CD4-positive, alpha-beta T cell (primary cell): ENCODE results near the gene RBBP7. TPM values are rescaled to one million over a fixed set of nuclear protein-coding genes. Genes with fewer than 3 reads are reported as not detected.

Source experiments
- ATAC-seq: fragments of 200-7000 bp; cut with Tn5 transposase; one replicate; pipeline ENCODE4 v1.10.0; 2022; ENCODE audit warnings: mild to moderate bottlenecking; ENCODE audit not compliant: poor library complexity
- CTCF ChIA-PET: fragments of 350-600 bp; sonication (Branson Sonifier 250); formaldehyde crosslinking; loops from one replicate; lab custom pipeline; 2021; ENCODE audit warnings: antibody characterized with exemption, inconsistent platforms; lab: Charles Lee
- POLR2A ChIA-PET: fragments of 350-600 bp; sonication (Branson Sonifier 250); formaldehyde crosslinking; loops from one replicate; lab custom pipeline; 2021; ENCODE audit warnings: antibody characterized with exemption, inconsistent platforms; lab: Charles Lee
- DNase-seq, 14 experiments: peaks; one replicate each; pipeline ENCODE4 v3.0.0-alpha.2; 2013 to 2020; ENCODE audit warnings: mixed read lengths in 2 of 14
- H3K27ac ChIP-seq, 2 donors: one replicate each; pipeline versions ENCODE4 v1.5.1 to v1.7.0; 2013; ENCODE audit warnings: low read length in 2 of 2, low read depth in 1 of 2, mild to moderate bottlenecking in 1 of 2
- H3K27me3 ChIP-seq, 2 experiments: 1 replicate in 1 of 2; 2 replicates in 1 of 2; pipeline versions ENCODE4 v1.6.1 to v1.7.0; 2013; ENCODE audit warnings: low read length in 2 of 2, control low read depth in 1 of 2, mild to moderate bottlenecking in 1 of 2, moderate library complexity in 1 of 2; ENCODE audit not compliant: insufficient read depth in 2 of 2, control insufficient read depth in 1 of 2
- H3K36me3 ChIP-seq: one replicate; pipeline ENCODE4 v1.6.1; 2013; ENCODE audit warnings: low read length, control low read depth; ENCODE audit not compliant: insufficient read depth
- H3K4me1 ChIP-seq: one replicate; pipeline ENCODE4 v1.6.1; 2013; ENCODE audit warnings: low read length, control low read depth; ENCODE audit not compliant: insufficient read depth
- H3K4me3 ChIP-seq: one replicate; pipeline ENCODE4 v1.5.1; 2013; ENCODE audit warnings: mild to moderate bottlenecking, low read length, moderate library complexity
- H3K9me3 ChIP-seq, 2 experiments: 1 replicate in 1 of 2; 2 replicates in 1 of 2; pipeline versions ENCODE4 v1.6.1 to v1.7.0; 2013; ENCODE audit warnings: low read length in 2 of 2, mild to moderate bottlenecking in 2 of 2, control low read depth in 1 of 2, moderate library complexity in 1 of 2; ENCODE audit not compliant: control insufficient read depth in 1 of 2, insufficient read depth in 1 of 2
- H3K27ac Mint-ChIP-seq: one replicate; pipeline ENCODE4 v1.8.0; 2020; ENCODE audit warnings: mixed read lengths
- H3K27me3 Mint-ChIP-seq: one replicate; pipeline ENCODE4 v1.8.0; 2021; ENCODE audit warnings: mixed read lengths
- H3K36me3 Mint-ChIP-seq: one replicate; pipeline ENCODE4 v1.8.0; 2021; ENCODE audit warnings: low read depth, mixed read lengths
- H3K4me1 Mint-ChIP-seq: one replicate; pipeline ENCODE4 v1.8.0; 2021; ENCODE audit warnings: low read depth, mixed read lengths
- H3K4me3 Mint-ChIP-seq: one replicate; pipeline ENCODE4 v1.8.0; 2020; ENCODE audit warnings: mild to moderate bottlenecking, mixed read lengths
- H3K9me3 Mint-ChIP-seq: one replicate; pipeline ENCODE4 v1.8.0; 2020; ENCODE audit warnings: mixed read lengths
- intact Hi-C, 2 experiments: fragments of 100-400 bp; cut with DNase I in 1 of 2; cut with micrococcal nuclease in 1 of 2; formaldehyde crosslinking; loops; one replicate each; pipeline versions ENCODE4 v1.15.1 to v1.9.0; 2023 to 2025; cut with DNase I, micrococcal nuclease
- total RNA-seq, 174 experiments: library from RNA in 2 of 174; stranded (reverse) in 2 of 174; gene quantifications; one replicate each; pipeline ENCODE4 v1.2.3 and lab custom pipeline; 2021 to 2026
- TF ChIP-seq, protein P1 (sequence below): fragments of 200-600 bp; IDR thresholded peaks from one replicate; pipeline ENCODE4 v1.8.0; 2022; ENCODE audit warnings: antibody characterized with exemption, mild to moderate bottlenecking

Gene RBBP7
- total RNA-seq, 2 experiments from 2014 or later = 104 to 110 TPM

DNA sequence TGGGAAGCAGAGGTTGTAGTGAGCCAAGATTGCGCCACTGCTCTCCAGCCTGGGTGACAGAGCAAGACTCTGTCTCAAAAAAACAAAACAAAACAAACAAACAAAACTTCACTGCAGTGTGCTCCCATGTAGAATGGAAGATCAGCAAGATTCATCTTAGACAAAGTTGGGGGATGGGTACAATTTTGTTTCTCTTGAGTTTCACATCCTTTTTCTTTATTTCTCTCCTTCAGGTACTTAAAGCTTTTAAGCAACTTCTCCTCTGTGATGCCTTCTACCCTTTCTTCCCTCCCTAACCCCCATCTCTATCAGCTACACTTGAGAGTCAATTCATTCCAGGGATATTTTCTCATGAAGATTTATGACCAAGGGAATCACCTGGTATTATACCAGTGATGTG is 15.5 kb upstream of the RBBP7 start:
- Mint-ChIP-seq H3K36me3 (no peaks in the 10 kb centered on the region), H3K27me3 (no peaks in the 10 kb centered on the region), H3K4me1 (peaks cover 12% of the 10 kb centered on the region), H3K4me3 (no peak overlapping the region), H3K9me3 (no peaks in the 10 kb centered on the region), H3K27ac (no peak overlapping the region)
- intact Hi-C loops = loop anchor here in 1 of 2 experiments (5.0 kb wide), 1 partner anchor 852 kb away; the partner anchor contains the start of gene SCML1
- DNase-seq (no peak), ATAC-seq (no peak)
- ChIA-PET CTCF (no interaction called here), POLR2A (no interaction called here)
- H3K27me3 ChIP-seq = peaks cover 0 to 4% of the 10 kb centered on the region in 2 experiments
- H3K36me3 ChIP-seq = no peaks in the 10 kb centered on the region
- TF ChIP-seq, protein P1, sequence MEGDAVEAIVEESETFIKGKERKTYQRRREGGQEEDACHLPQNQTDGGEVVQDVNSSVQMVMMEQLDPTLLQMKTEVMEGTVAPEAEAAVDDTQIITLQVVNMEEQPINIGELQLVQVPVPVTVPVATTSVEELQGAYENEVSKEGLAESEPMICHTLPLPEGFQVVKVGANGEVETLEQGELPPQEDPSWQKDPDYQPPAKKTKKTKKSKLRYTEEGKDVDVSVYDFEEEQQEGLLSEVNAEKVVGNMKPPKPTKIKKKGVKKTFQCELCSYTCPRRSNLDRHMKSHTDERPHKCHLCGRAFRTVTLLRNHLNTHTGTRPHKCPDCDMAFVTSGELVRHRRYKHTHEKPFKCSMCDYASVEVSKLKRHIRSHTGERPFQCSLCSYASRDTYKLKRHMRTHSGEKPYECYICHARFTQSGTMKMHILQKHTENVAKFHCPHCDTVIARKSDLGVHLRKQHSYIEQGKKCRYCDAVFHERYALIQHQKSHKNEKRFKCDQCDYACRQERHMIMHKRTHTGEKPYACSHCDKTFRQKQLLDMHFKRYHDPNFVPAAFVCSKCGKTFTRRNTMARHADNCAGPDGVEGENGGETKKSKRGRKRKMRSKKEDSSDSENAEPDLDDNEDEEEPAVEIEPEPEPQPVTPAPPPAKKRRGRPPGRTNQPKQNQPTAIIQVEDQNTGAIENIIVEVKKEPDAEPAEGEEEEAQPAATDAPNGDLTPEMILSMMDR = no peak
- H3K4me1 ChIP-seq = peaks cover 22% of the 10 kb centered on the region
- no peak overlapping the region for H3K27ac ChIP-seq
- H3K4me3 ChIP-seq = no peak overlapping the region
- no peaks in the 10 kb centered on the region for H3K9me3 ChIP-seq

DNA sequence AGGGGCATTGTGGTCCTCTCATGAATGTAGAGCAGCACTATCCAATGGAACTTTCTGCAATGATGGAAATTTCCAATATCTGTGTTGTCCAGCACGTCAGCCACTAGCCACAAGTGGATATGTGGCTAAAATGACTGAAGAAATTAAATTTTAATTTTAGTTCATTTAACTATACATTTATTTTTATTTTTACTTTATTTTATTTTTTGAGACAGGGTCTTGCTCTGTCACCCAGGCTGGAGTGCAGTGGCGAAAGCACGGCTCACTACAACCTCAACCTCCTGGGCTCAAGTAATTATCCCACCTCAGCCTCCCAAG is 13.3 kb upstream of the RBBP7 start:
- peaks cover 0 to 4% of the 10 kb centered on the region in 2 experiments for H3K27me3 ChIP-seq
- DNase-seq (no peak), ATAC-seq (no peak)
- peak overlapping the region; percentile 81 for H3K27ac Mint-ChIP-seq
- H3K4me3 ChIP-seq = no peak overlapping the region
- peaks cover 12% of the 10 kb centered on the region for H3K4me1 ChIP-seq
- peaks cover 4% of the 10 kb centered on the region for H3K4me1 Mint-ChIP-seq
- no peak overlapping the region for H3K4me3 Mint-ChIP-seq
- CTCF ChIA-PET = interaction anchor here (0.6 to 2.8 kb wide), 10 partner anchors 9 to 163 kb away, joined by 3 to 30 read pairs (median 6); partner anchors contain the start of gene RBBP7
- intact Hi-C loops = loop anchor here (1.0 to 5.0 kb wide), 2 partner anchors 64 to 163 kb away; partner anchors contain the start of gene REPS2 (in 1 of the 2)
- no peaks in the 10 kb centered on the region for H3K36me3 ChIP-seq
- no peak overlapping the region for H3K27ac ChIP-seq
- H3K9me3 Mint-ChIP-seq = no peaks in the 10 kb centered on the region
- no peaks in the 10 kb centered on the region for H3K36me3 Mint-ChIP-seq
- TF ChIP-seq, protein P1 = peak; percentile 17
- no peaks in the 10 kb centered on the region for H3K9me3 ChIP-seq
- no peaks in the 10 kb centered on the region for H3K27me3 Mint-ChIP-seq
- POLR2A ChIA-PET = interaction anchor here (1.4 to 4.2 kb wide), 5 partner anchors 10 to 1029 kb away, joined by 4 to 23 read pairs (median 7); partner anchors contain the start of genes AP1S2, RBBP7 and REPS2

GRCh38 chrX:16882702-16883486 is 12.7 kb upstream of the RBBP7 start:
- H3K4me3 Mint-ChIP-seq = peak overlapping the region; percentile 87
- no peaks in the 10 kb centered on the region for H3K36me3 ChIP-seq
- H3K27me3 ChIP-seq = peaks cover 0 to 4% of the 10 kb centered on the region in 2 experiments
- intact Hi-C loops = loop anchor here (1.0 to 5.0 kb wide), 2 partner anchors 64 to 163 kb away; partner anchors contain the start of gene REPS2 (in 1 of the 2)
- no peaks in the 10 kb centered on the region for H3K36me3 Mint-ChIP-seq
- peak overlapping the region; percentile 63 for H3K4me3 ChIP-seq
- ATAC-seq (peak; percentile 84), DNase-seq (peak; percentile 38 to 79 (median 62))
- peak overlapping the region in 1 of 2 donors; percentile 50 for H3K27ac ChIP-seq
- TF ChIP-seq, protein P1 = peak; percentile 70
- H3K4me1 ChIP-seq = peaks cover 12% of the 10 kb centered on the region
- H3K27me3 Mint-ChIP-seq = no peaks in the 10 kb centered on the region
- peak overlapping the region; percentile 81 for H3K27ac Mint-ChIP-seq
- peaks cover 4% of the 10 kb centered on the region for H3K4me1 Mint-ChIP-seq
- ChIA-PET POLR2A (interaction anchor here (1.4 to 4.2 kb wide), 5 partner anchors 9 to 1028 kb away, joined by 4 to 23 read pairs (median 7); partner anchors contain the start of genes AP1S2, RBBP7 and REPS2), CTCF (interaction anchor here (0.6 to 2.8 kb wide), 11 partner anchors 9 to 163 kb away, joined by 3 to 30 read pairs (median 4); partner anchors contain the start of gene RBBP7)
- H3K9me3 Mint-ChIP-seq = no peaks in the 10 kb centered on the region
- no peaks in the 10 kb centered on the region for H3K9me3 ChIP-seq
